NT2/D1 (cell line): ENCODE results near the gene BMPR1B.

ENCODE experiments used
- DNase-seq: peaks from one replicate; pipeline ENCODE4 v3.0.0-alpha.2; 2011; ENCODE audit warnings: low read depth, low spot score
- H3K27me3 ChIP-seq: 2 replicates; pipeline ENCODE4 v1.6.0; 2011; ENCODE audit warnings: mild to moderate bottlenecking; ENCODE audit not compliant: insufficient read length, insufficient read depth
- H3K36me3 ChIP-seq: 2 replicates; pipeline ENCODE4 v1.6.1; 2011; ENCODE audit warnings: mild to moderate bottlenecking, low read length, mixed read lengths; ENCODE audit not compliant: insufficient read depth, insufficient read length
- H3K4me1 ChIP-seq: 2 replicates; pipeline ENCODE4 v1.5.1; 2011; ENCODE audit not compliant: insufficient read depth, insufficient read length
- H3K4me3 ChIP-seq: 2 replicates; pipeline ENCODE4 v1.5.1; 2011; ENCODE audit warnings: low read depth; ENCODE audit not compliant: insufficient read length
- H3K9ac ChIP-seq: 2 replicates; pipeline ENCODE4 v1.6.0; 2011; ENCODE audit warnings: low read depth; ENCODE audit not compliant: insufficient read length
- H3K9me3 ChIP-seq: 2 replicates; pipeline ENCODE4 v1.5.1; 2011; ENCODE audit warnings: mild to moderate bottlenecking, low read length; ENCODE audit not compliant: insufficient read depth
- SUZ12 ChIP-seq: IDR thresholded peaks from 2 replicates; pipeline ENCODE4 v1.6.1; 2011; ENCODE audit not compliant: insufficient read length, insufficient read depth; ENCODE audit errors: extremely low read depth
- YY1 ChIP-seq: IDR thresholded peaks from 2 replicates; pipeline ENCODE4 v1.6.1; 2011; ENCODE audit not compliant: insufficient read length, insufficient read depth
- ZNF274 ChIP-seq: IDR thresholded peaks from 2 replicates; pipeline ENCODE4 v1.6.1; 2011; ENCODE audit warnings: mild to moderate bottlenecking, low read depth, low read length

Gene BMPR1B

DNA sequence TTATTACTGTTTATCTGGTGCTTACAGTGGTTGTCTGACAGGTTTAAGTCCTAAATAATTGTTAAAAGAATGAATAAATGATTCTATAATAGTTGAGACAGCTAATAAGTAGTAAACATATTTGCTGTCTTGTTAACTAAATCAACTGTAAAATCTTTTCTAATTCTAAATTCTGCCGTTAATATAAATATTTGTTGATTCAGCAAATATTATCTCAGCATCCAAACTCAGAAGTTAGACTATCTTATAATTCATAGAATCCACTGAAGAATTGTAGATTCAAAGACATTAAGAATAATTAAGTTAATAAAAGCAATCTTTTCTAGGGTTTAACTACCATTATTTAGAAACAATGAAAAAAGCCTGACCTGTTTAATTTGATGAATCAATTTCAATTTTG is 256.3 kb downstream of the BMPR1B start:
- TF ChIP-seq SUZ12 (no peak), YY1 (no peak), ZNF274 (no peak)
- H3K9ac ChIP-seq, result no peak overlapping the region
- no peak overlapping the region for H3K4me3 ChIP-seq
- H3K27me3 ChIP-seq, result no peaks in the 10 kb centered on the region
- H3K9me3 ChIP-seq, result no peaks in the 10 kb centered on the region
- H3K36me3 ChIP-seq, result no peaks in the 10 kb centered on the region
- no peaks in the 10 kb centered on the region for H3K4me1 ChIP-seq
- no peak for DNase-seq

DNA sequence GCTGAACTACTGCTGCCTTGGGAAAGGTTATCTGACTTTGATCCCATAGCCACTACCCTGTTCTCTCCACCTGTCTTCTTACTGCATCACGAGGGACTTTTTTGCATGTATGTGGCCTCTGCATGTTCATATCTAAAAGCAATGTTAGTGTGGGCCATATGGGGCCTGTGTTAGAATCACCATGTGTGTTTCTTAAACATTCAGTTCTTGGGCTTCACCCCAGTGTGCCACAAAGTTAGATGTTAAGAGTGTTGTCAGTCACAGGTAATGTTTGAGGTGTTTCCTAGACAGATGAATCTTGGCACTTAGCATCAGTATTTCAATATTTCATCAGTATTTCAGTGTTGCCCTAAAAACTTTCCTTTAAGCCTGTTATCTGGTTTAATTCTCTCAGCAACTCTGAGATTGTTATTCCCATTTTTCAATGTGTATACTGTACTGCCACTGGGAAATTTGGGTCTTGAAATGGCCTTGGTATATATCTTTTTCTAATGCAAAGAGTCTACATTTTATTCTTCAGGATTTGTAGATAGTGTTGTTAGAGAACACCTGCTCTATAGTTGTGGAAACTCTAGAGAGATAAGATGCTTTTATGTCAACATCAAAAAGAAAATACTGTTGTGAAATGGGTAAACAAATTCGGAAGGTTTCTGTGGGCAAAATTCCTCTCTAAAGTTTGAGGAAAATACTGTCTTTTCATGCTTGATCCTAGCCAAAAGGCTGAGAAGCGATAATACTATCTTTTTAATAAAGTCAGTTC is 259.7 kb downstream of the BMPR1B start:
- Histone ChIP-seq H3K4me1 (no peaks in the 10 kb centered on the region), H3K27me3 (no peaks in the 10 kb centered on the region), H3K36me3 (no peaks in the 10 kb centered on the region), H3K4me3 (no peak overlapping the region), H3K9ac (no peak overlapping the region), H3K9me3 (no peaks in the 10 kb centered on the region)
- no peak for DNase-seq
- TF ChIP-seq ZNF274, result no peak
- no peak for TF ChIP-seq YY1
- no peak for TF ChIP-seq SUZ12

DNA sequence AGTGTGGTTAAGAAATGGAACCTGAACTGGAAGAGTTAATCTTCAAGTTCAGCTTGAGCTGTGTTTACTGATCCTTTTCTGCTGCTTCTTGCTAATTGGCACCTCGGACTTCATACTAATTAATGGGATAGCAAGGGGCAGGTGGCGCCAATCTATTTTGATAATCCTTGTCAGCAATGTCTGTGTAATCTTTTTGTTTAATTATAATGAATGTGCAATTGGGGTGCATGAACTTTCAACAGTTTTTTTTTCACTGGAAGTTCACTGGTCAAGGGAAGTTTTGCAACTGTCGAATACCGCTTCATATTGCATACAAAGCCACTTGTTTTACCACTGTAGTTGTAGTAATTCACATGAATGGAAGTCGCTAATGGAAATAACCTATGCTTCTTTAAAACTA is 261.0 kb downstream of the BMPR1B start:
- DNase-seq, result no peak
- no peak for TF ChIP-seq ZNF274
- TF ChIP-seq SUZ12, result no peak
- no peak for TF ChIP-seq YY1
- no peak overlapping the region for H3K4me3 ChIP-seq
- no peaks in the 10 kb centered on the region for H3K9me3 ChIP-seq
- no peak overlapping the region for H3K9ac ChIP-seq
- no peaks in the 10 kb centered on the region for H3K36me3 ChIP-seq
- no peaks in the 10 kb centered on the region for H3K27me3 ChIP-seq
- no peaks in the 10 kb centered on the region for H3K4me1 ChIP-seq

DNA sequence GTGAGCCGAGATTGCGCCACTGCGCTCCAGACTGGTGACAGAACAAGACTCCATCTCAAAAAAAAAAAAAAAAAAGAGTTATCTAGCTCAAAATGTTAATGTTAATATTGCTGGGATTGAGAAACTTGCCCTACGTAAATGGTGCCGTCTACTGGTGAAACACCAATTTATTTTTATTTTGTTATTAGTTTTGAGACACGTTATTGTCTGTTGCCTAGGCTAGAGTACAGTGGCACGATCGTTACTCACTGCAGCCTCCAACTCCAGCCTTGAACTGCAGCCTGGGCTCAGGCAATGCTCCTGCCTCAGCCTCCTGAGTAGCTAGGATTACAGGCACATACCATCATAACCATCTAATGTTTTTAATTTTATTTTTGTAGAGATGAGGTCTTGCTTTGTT is 262.8 kb downstream of the BMPR1B start:
- H3K9me3 ChIP-seq, result no peaks in the 10 kb centered on the region
- no peaks in the 10 kb centered on the region for H3K27me3 ChIP-seq
- no peaks in the 10 kb centered on the region for H3K36me3 ChIP-seq
- DNase-seq, result no peak
- no peak overlapping the region for H3K9ac ChIP-seq
- H3K4me3 ChIP-seq, result no peak overlapping the region
- no peak for TF ChIP-seq SUZ12
- TF ChIP-seq ZNF274, result no peak
- no peak for TF ChIP-seq YY1
- no peaks in the 10 kb centered on the region for H3K4me1 ChIP-seq

DNA sequence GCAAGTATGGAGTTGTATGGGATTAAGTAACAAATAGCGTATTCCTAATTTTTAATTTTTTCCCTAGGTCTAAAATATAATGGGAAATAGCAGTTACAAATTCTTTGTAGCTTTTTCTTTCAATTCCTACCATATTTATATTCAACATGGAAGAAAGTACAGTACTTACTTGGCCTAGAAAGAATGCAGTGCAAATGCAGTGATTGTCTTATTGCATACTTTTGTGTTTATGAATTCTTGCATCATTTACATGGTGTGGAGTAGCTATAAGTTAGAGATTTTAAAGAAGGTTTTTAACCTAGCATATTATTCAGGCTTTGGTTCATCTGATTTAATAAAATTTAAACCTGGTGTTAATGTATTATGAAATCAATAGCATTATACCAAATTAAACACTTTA is 263.3 kb downstream of the BMPR1B start:
- H3K27me3 ChIP-seq, result no peaks in the 10 kb centered on the region
- H3K9me3 ChIP-seq, result no peaks in the 10 kb centered on the region
- no peaks in the 10 kb centered on the region for H3K4me1 ChIP-seq
- H3K36me3 ChIP-seq, result no peaks in the 10 kb centered on the region
- H3K9ac ChIP-seq, result no peak overlapping the region
- TF ChIP-seq YY1, result no peak
- TF ChIP-seq SUZ12, result no peak
- no peak for TF ChIP-seq ZNF274
- no peak overlapping the region for H3K4me3 ChIP-seq
- no peak for DNase-seq

DNA sequence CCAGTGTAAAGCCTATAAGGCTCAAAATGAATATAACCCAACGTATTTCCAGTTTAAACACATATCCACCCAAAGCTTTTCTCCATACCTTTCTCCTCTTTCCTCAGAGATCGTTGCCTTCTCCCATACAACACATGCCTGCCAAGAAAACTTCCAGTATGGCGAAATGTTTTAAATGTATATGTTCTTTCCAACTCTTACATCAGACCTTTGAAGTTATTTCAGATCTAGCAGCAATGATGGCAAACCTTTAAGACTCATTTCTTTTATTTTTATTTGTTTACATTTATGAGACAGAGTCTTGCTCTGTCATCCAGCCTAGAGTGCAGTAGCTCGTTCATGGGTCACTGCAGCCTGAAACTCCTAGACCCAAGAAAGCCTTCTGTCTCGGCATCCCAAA is 265.4 kb downstream of the BMPR1B start:
- Histone ChIP-seq H3K9me3 (no peaks in the 10 kb centered on the region), H3K9ac (no peak overlapping the region), H3K4me1 (no peaks in the 10 kb centered on the region), H3K4me3 (no peak overlapping the region), H3K27me3 (no peaks in the 10 kb centered on the region), H3K36me3 (no peaks in the 10 kb centered on the region)
- TF ChIP-seq YY1 (no peak), ZNF274 (no peak), SUZ12 (no peak)
- DNase-seq, result no peak

DNA sequence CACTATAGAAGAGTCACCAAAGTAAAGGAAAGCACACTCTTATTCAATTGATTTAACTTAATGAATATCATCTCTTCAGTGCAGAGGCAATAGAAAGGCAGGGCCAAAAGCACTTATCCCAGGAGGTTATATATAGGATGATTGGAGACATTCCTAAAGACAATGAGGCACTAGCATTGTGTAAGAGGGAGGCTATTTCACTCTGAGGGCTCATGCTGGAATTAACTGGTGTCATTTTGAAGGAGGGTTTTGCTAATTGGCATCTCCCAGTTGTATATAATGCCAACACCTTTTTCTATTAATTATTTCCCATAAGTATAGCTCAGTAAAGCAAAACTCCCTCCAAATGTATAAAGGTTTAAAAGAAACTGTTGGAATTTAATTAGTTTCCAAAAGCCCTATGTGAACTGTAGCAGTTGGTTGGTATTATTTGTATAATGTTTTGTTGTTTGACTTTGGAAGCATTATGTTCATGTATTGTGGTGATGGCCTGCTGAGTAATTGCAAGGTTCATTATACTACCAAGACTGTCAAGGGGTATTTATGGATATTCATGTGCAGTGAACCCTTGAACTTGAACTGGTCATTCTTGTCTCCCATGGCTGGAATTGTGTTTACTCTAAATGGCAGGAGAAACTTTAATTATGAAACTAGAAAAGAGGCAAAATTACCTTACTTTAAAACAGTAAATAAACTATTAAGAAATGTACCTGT is 270.3 kb downstream of the BMPR1B start:
- Histone ChIP-seq H3K9me3 (no peaks in the 10 kb centered on the region), H3K4me3 (no peak overlapping the region), H3K4me1 (no peaks in the 10 kb centered on the region), H3K36me3 (no peaks in the 10 kb centered on the region), H3K9ac (no peak overlapping the region), H3K27me3 (no peaks in the 10 kb centered on the region)
- DNase-seq, result no peak
- TF ChIP-seq SUZ12 (no peak), YY1 (no peak), ZNF274 (no peak)
